B cell (primary cell): Measurements from ENCODE around the gene PDGFA.

ENCODE experiments used
- EZH2 ChIP-seq: IDR thresholded peaks from 2 replicates; pipeline ENCODE4 v1.6.1; 2012; ENCODE audit warnings: borderline replicate concordance, low read depth, mild to moderate bottlenecking, moderate library complexity, low read length; ENCODE audit not compliant: insufficient read depth, poor library complexity, severe bottlenecking
- TF ChIP-seq, protein P1 (sequence below): fragments of 200-600 bp; IDR thresholded peaks from one replicate; pipeline ENCODE4 v1.8.0; 2022; ENCODE audit warnings: antibody characterized with exemption, mild to moderate bottlenecking

- TF ChIP-seq, protein P1, sequence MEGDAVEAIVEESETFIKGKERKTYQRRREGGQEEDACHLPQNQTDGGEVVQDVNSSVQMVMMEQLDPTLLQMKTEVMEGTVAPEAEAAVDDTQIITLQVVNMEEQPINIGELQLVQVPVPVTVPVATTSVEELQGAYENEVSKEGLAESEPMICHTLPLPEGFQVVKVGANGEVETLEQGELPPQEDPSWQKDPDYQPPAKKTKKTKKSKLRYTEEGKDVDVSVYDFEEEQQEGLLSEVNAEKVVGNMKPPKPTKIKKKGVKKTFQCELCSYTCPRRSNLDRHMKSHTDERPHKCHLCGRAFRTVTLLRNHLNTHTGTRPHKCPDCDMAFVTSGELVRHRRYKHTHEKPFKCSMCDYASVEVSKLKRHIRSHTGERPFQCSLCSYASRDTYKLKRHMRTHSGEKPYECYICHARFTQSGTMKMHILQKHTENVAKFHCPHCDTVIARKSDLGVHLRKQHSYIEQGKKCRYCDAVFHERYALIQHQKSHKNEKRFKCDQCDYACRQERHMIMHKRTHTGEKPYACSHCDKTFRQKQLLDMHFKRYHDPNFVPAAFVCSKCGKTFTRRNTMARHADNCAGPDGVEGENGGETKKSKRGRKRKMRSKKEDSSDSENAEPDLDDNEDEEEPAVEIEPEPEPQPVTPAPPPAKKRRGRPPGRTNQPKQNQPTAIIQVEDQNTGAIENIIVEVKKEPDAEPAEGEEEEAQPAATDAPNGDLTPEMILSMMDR: no peak
- TF ChIP-seq EZH2: no peak
Measured at GRCh38 chr7:498678-499641, 20.7 kb downstream of the PDGFA start.
